WTC11 (cell line): Measurements from ENCODE around the gene KLF7.

ENCODE experiments used
- CREB1 ChIP-seq: sonication (generic); formaldehyde crosslinking; IDR thresholded peaks from 2 replicates; pipeline ENCODE4 v1.8.0; 2023; ENCODE audit warnings: mild to moderate bottlenecking, missing genetic modification reagents
- CTCF ChIP-seq: fragments of 200-600 bp; IDR thresholded peaks from 2 replicates; pipeline ENCODE4 v1.8.0; 2022; ENCODE audit warnings: antibody characterized with exemption
- ETV6 ChIP-seq: sonication (generic); formaldehyde crosslinking; IDR thresholded peaks from 2 replicates; pipeline ENCODE4 v1.8.1; 2022; ENCODE audit warnings: mild to moderate bottlenecking, missing genetic modification reagents
- FOXJ3 ChIP-seq: sonication (generic); formaldehyde crosslinking; IDR thresholded peaks from 2 replicates; pipeline ENCODE4 v1.9.0; 2021; ENCODE audit warnings: missing genetic modification reagents, mild to moderate bottlenecking, borderline replicate concordance
- FOXP1 ChIP-seq: sonication (generic); formaldehyde crosslinking; IDR thresholded peaks from 2 replicates; pipeline ENCODE4 v1.8.0; 2022; ENCODE audit warnings: missing genetic modification reagents, mild to moderate bottlenecking, moderate library complexity, borderline replicate concordance
- TF ChIP-seq, protein P1 (sequence below): fragments of 250-450 bp; sonication (Bioruptor Pico); IDR thresholded peaks from 2 replicates; pipeline ENCODE4 v1.9.0; 2021; ENCODE audit warnings: mild to moderate bottlenecking
- TF ChIP-seq, protein P2 (sequence below): sonication (generic); formaldehyde crosslinking; IDR thresholded peaks from 2 replicates; pipeline ENCODE4 v1.8.1; 2022; ENCODE audit warnings: mild to moderate bottlenecking, missing genetic modification reagents, moderate library complexity, borderline replicate concordance
- TF ChIP-seq, protein P3 (sequence below): sonication (generic); formaldehyde crosslinking; IDR thresholded peaks from 2 replicates; pipeline ENCODE4 v1.8.1; 2022; ENCODE audit warnings: low read depth, mild to moderate bottlenecking, moderate library complexity, missing genetic modification reagents, borderline replicate concordance

GRCh38 chr2:207148020-207148419 is 17.7 kb downstream of the KLF7 start:
- TF ChIP-seq, protein P1, sequence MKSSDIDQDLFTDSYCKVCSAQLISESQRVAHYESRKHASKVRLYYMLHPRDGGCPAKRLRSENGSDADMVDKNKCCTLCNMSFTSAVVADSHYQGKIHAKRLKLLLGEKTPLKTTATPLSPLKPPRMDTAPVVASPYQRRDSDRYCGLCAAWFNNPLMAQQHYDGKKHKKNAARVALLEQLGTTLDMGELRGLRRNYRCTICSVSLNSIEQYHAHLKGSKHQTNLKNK (CRISPR knock-in tag), result no peak
- TF ChIP-seq, protein P2, sequence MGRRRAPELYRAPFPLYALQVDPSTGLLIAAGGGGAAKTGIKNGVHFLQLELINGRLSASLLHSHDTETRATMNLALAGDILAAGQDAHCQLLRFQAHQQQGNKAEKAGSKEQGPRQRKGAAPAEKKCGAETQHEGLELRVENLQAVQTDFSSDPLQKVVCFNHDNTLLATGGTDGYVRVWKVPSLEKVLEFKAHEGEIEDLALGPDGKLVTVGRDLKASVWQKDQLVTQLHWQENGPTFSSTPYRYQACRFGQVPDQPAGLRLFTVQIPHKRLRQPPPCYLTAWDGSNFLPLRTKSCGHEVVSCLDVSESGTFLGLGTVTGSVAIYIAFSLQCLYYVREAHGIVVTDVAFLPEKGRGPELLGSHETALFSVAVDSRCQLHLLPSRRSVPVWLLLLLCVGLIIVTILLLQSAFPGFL (CRISPR knock-in tag), result no peak
- TF ChIP-seq ETV6 (CRISPR knock-in tag) (no peak), CTCF (no peak), CREB1 (CRISPR knock-in tag) (no peak), FOXJ3 (CRISPR knock-in tag) (no peak), FOXP1 (CRISPR knock-in tag) (no peak)
- TF ChIP-seq, protein P3, sequence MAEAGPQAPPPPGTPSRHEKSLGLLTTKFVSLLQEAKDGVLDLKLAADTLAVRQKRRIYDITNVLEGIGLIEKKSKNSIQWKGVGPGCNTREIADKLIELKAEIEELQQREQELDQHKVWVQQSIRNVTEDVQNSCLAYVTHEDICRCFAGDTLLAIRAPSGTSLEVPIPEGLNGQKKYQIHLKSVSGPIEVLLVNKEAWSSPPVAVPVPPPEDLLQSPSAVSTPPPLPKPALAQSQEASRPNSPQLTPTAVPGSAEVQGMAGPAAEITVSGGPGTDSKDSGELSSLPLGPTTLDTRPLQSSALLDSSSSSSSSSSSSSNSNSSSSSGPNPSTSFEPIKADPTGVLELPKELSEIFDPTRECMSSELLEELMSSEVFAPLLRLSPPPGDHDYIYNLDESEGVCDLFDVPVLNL, result no peak
